SJSA1 (cell line): Measurements from ENCODE around the gene GALNT7. TPM values are rescaled to one million over a fixed set of nuclear protein-coding genes. Genes with fewer than 3 reads are reported as not detected.
"Not testable (repeated sequence)": the region's sequence is repeated elsewhere in the genome, so short reads cannot be mapped to it uniquely, and the experiment has no call there.

ENCODE experiments used
- DNase-seq, 2 experiments: peaks; one replicate each; pipeline ENCODE4 v3.0.0-alpha.2; 2015 to 2020; ENCODE audit warnings: low spot score in 2 of 2, low read depth in 1 of 2
- H3K27ac ChIP-seq: fragments of 250-450 bp; sonication (Bioruptor Pico); 2 replicates; pipeline ENCODE4 v1.5.1; 2020; ENCODE audit warnings: mild to moderate bottlenecking, moderate library complexity
- H3K27me3 ChIP-seq: fragments of 250-450 bp; sonication (Bioruptor Pico); replicated peaks from 2 replicates; pipeline ENCODE4 v1.5.1; 2020; ENCODE audit warnings: mild to moderate bottlenecking, moderate library complexity
- H3K36me3 ChIP-seq: fragments of 250-450 bp; sonication (Bioruptor Pico); 2 replicates; pipeline ENCODE4 v1.5.1; 2020; ENCODE audit warnings: mild to moderate bottlenecking
- H3K4me1 ChIP-seq: fragments of 250-450 bp; sonication (Bioruptor Pico); replicated peaks from 2 replicates; pipeline ENCODE4 v1.6.1; 2021; ENCODE audit warnings: mild to moderate bottlenecking
- H3K4me3 ChIP-seq: fragments of 250-450 bp; sonication (Bioruptor Pico); 2 replicates; pipeline ENCODE4 v1.5.1; 2020; ENCODE audit warnings: mild to moderate bottlenecking
- H3K9me3 ChIP-seq: fragments of 250-450 bp; sonication (Bioruptor Pico); replicated peaks from 2 replicates; pipeline ENCODE4 v1.5.1; 2020; ENCODE audit warnings: mild to moderate bottlenecking
- total RNA-seq: library from RNA; depleted of rRNA; stranded (reverse); fragments of >200 nt; shearing (Covaris generic); gene quantifications from 2 replicates; pipeline ENCODE4 v1.2.3, GENCODE V29; 2014

The GALNT7 gene
- total RNA-seq, 1 experiment from 2014 or later, result 24.7 TPM

GRCh38 chr4:173214661-173215060 lies 46.0 kb downstream of the GALNT7 start:
- no peak for DNase-seq
- H3K27me3 ChIP-seq, result no peaks in the 10 kb centered on the region
- H3K27ac ChIP-seq, result no peak overlapping the region
- H3K36me3 ChIP-seq, result no peaks in the 10 kb centered on the region
- H3K9me3 ChIP-seq, result no peaks in the 10 kb centered on the region
- H3K4me1 ChIP-seq, result peaks cover 53% of the 10 kb centered on the region
- H3K4me3 ChIP-seq, result no peak overlapping the region

- DNase-seq, result no peak
- Histone ChIP-seq H3K36me3 (no peaks in the 10 kb centered on the region), H3K27me3 (no peaks in the 10 kb centered on the region), H3K27ac (peak overlapping the region; percentile 86; the same call in 1 of the 2 replicates), H3K9me3 (no peaks in the 10 kb centered on the region), H3K4me1 (peaks cover 48% of the 10 kb centered on the region), H3K4me3 (no peak overlapping the region)
These were observed 48.5 kb downstream of the GALNT7 start for GRCh38 chr4:173217075-173217474.

GRCh38 chr4:173217727-173218126 lies 49.1 kb downstream of the GALNT7 start:
- H3K27me3 ChIP-seq, result no peaks in the 10 kb centered on the region
- H3K36me3 ChIP-seq, result no peaks in the 10 kb centered on the region
- peak in 1 of 2 experiments; percentile 45 for DNase-seq
- H3K9me3 ChIP-seq, result no peaks in the 10 kb centered on the region
- peak overlapping the region; percentile 86 for H3K27ac ChIP-seq
- no peak overlapping the region for H3K4me3 ChIP-seq
- H3K4me1 ChIP-seq, result peaks cover 41% of the 10 kb centered on the region

GRCh38 chr4:173218411-173219125 lies 50.0 kb downstream of the GALNT7 start:
- H3K27ac ChIP-seq, result peak overlapping the region; percentile 86
- H3K4me1 ChIP-seq, result peaks cover 33% of the 10 kb centered on the region
- H3K36me3 ChIP-seq, result no peaks in the 10 kb centered on the region
- H3K9me3 ChIP-seq, result no peaks in the 10 kb centered on the region
- peak; percentile 82 to 94 for DNase-seq
- no peak overlapping the region for H3K4me3 ChIP-seq
- H3K27me3 ChIP-seq, result no peaks in the 10 kb centered on the region

- not testable (repeated sequence) for H3K4me3 ChIP-seq, DNase-seq, H3K27me3 ChIP-seq, H3K9me3 ChIP-seq, H3K36me3 ChIP-seq
- Histone ChIP-seq H3K4me1 (peaks cover 30% of the 10 kb centered on the region), H3K27ac (peak overlapping the region; percentile 86)
These were observed 50.5 kb downstream of the GALNT7 start for GRCh38 chr4:173219126-173219437.

- H3K4me1 ChIP-seq, result peaks cover 15% of the 10 kb centered on the region
- no peak overlapping the region for H3K27ac ChIP-seq
- no peaks in the 10 kb centered on the region for H3K36me3 ChIP-seq
- no peaks in the 10 kb centered on the region for H3K27me3 ChIP-seq
- H3K4me3 ChIP-seq, result no peak overlapping the region
- no peaks in the 10 kb centered on the region for H3K9me3 ChIP-seq
- DNase-seq, result no peak
These were observed 55.1 kb downstream of the GALNT7 start for GRCh38 chr4:173223743-173224142.

DNA sequence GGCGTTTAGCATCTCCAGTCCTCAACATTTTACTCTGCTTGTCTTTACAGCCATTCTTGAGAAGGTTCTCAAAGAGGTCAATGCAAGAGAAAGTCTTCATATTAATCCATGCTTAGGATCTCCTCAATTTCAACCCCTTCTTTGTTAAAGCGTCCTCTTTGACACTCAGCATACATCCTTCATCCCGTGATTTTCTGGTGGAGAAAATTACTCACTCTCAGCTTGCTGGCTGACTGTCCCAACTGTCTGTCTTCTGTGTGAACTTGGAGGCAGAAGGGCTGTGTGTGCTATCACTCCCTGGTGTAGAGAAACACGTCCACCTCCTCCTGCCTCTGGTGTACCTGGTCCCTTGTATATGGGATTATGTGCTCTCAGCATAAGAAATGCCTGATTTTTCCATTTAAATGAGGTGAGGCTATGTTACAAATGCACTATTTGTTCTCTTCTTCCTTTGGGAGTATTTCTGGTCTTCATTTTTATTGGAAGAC lies 57.8 kb downstream of the GALNT7 start:
- H3K27ac ChIP-seq, result no peak overlapping the region
- H3K36me3 ChIP-seq, result no peaks in the 10 kb centered on the region
- H3K9me3 ChIP-seq, result no peaks in the 10 kb centered on the region
- no peaks in the 10 kb centered on the region for H3K27me3 ChIP-seq
- no peak for DNase-seq
- no peak overlapping the region for H3K4me3 ChIP-seq
- no peaks in the 10 kb centered on the region for H3K4me1 ChIP-seq

GRCh38 chr4:173227756-173228155 lies 59.1 kb downstream of the GALNT7 start:
- no peak overlapping the region for H3K27ac ChIP-seq

DNA sequence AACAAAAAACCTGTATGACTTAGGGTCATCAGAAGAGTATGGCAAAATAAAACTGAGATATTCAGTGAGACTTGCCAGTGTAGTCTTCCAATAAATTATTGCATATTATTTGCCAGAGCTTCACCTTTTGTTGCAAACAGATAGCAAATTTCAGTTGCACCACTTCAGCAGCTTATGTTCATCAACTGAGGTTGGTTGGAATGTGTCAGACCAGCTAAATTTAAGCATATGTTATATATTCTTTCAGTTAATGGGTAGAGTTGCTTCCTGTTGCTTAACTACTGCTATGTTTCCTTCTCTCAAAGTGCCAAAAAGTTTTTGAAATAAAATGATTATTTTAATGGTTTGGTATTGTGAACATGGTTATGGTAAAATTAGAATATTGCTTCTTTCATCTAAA lies 61.5 kb downstream of the GALNT7 start:
- no peak overlapping the region for H3K27ac ChIP-seq
- H3K9me3 ChIP-seq, result no peaks in the 10 kb centered on the region
- H3K4me1 ChIP-seq, result no peaks in the 10 kb centered on the region
- H3K36me3 ChIP-seq, result no peaks in the 10 kb centered on the region
- DNase-seq, result no peak
- H3K27me3 ChIP-seq, result no peaks in the 10 kb centered on the region
- H3K4me3 ChIP-seq, result no peak overlapping the region

More at GRCh38 chr4:173227756-173228155, 59.1 kb downstream of the GALNT7 start:
- Histone ChIP-seq H3K27me3 (no peaks in the 10 kb centered on the region), H3K36me3 (no peaks in the 10 kb centered on the region), H3K4me3 (no peak overlapping the region), H3K4me1 (no peaks in the 10 kb centered on the region), H3K9me3 (no peaks in the 10 kb centered on the region)
- DNase-seq, result no peak

DNA sequence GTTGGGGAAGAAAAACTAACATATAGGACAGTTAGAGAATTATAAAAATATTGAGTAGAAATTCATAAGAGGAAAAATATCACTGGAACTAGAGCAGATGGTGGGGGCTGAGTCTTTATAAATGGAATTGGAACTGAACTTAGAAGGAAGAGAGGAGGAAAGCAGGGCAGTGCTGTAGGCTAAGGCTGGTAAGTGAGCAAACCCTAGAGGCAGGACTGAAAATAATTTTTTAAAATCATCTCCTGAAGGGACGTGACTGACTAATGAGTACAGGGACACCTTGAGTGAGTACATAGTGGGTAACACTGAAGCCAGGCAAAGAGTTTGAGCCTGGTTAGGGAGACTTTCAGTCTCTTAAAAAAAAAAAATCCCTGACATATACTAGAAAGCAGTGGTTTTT lies 63.3 kb downstream of the GALNT7 start:
- no peak for DNase-seq
- no peaks in the 10 kb centered on the region for H3K9me3 ChIP-seq
- H3K36me3 ChIP-seq, result no peaks in the 10 kb centered on the region
- H3K27ac ChIP-seq, result no peak overlapping the region
- no peak overlapping the region for H3K4me3 ChIP-seq
- no peaks in the 10 kb centered on the region for H3K27me3 ChIP-seq
- no peaks in the 10 kb centered on the region for H3K4me1 ChIP-seq

- Histone ChIP-seq H3K9me3 (no peaks in the 10 kb centered on the region), H3K27me3 (no peaks in the 10 kb centered on the region), H3K27ac (no peak overlapping the region), H3K4me1 (no peaks in the 10 kb centered on the region), H3K36me3 (no peaks in the 10 kb centered on the region), H3K4me3 (no peak overlapping the region)
- no peak for DNase-seq
These were observed 65.2 kb downstream of the GALNT7 start for GRCh38 chr4:173233857-173234256.

- Histone ChIP-seq H3K27me3 (no peaks in the 10 kb centered on the region), H3K27ac (no peak overlapping the region), H3K9me3 (no peaks in the 10 kb centered on the region), H3K4me1 (no peaks in the 10 kb centered on the region), H3K36me3 (no peaks in the 10 kb centered on the region), H3K4me3 (no peak overlapping the region)
- no peak for DNase-seq
These were observed 66.4 kb downstream of the GALNT7 start for GRCh38 chr4:173235050-173235449.

DNA sequence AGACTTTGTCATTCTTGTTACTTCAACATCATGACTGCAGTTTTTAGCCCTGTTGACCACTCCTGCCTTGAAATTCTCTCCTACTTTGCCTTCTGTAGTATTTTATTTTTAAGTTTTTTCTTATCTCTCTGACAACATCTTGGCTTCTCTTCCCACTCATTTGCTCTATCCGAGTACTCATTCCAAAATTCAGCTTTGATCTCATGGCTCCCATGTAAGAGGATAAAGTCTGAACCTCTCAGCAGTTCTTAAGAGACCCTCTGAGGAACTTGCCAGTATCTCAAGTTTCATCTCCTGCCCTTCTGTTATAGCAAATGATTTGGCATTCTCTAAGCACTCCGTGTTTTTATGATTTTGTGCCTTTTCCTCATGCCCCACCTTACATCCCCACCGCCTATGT lies 67.7 kb downstream of the GALNT7 start:
- DNase-seq, result no peak
- Histone ChIP-seq H3K27ac (no peak overlapping the region), H3K4me1 (no peaks in the 10 kb centered on the region), H3K9me3 (no peaks in the 10 kb centered on the region), H3K36me3 (no peaks in the 10 kb centered on the region), H3K27me3 (no peaks in the 10 kb centered on the region), H3K4me3 (no peak overlapping the region)

DNA sequence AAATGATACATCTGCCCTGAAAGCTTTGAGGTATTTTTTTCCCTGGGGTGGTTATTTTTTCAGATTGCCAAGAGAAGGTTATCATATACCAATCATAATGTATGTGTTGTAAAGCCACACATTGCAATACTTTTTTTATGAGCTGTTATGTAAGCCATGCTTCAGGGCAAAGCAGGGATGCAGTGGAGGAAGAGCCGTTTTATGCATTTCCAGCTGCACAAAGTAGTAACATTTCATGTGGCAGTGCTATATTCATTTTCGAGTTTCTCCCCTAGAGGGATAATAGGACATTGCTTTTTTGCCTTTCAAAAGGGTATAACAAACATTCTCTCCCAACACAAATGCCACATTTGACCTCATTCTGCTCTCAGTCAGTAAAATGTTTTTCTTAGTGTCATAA lies 68.5 kb downstream of the GALNT7 start:
- H3K36me3 ChIP-seq, result no peaks in the 10 kb centered on the region
- no peak for DNase-seq
- H3K9me3 ChIP-seq, result no peaks in the 10 kb centered on the region
- H3K4me3 ChIP-seq, result no peak overlapping the region
- H3K4me1 ChIP-seq, result no peaks in the 10 kb centered on the region
- H3K27me3 ChIP-seq, result no peaks in the 10 kb centered on the region
- H3K27ac ChIP-seq, result no peak overlapping the region

DNA sequence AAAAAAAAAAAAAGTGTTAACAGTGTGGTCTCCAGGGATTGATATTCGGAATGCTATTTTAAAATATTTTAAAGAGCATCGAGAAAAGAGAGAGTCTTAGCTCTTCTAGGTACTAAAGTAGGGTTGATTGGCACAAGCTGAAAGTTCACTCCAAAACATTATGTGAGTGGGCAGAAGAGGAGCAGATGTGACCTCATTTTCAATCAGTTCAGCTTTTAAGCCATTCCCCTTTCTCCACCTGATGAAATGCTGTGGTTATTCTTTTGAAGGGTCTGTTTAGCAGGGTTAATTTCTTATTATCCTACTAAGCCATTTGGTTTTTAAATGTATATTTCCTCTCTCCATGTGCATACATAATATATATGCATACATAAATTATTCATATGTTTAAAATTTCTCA lies 69.2 kb downstream of the GALNT7 start:
- Histone ChIP-seq H3K36me3 (no peaks in the 10 kb centered on the region), H3K4me3 (no peak overlapping the region), H3K27ac (no peak overlapping the region), H3K4me1 (no peaks in the 10 kb centered on the region; the same call in 1 of the 2 replicates), H3K27me3 (no peaks in the 10 kb centered on the region), H3K9me3 (no peaks in the 10 kb centered on the region)
- no peak for DNase-seq
